ENCODE measurements around the gene MPND.

MPND gene

DNA sequence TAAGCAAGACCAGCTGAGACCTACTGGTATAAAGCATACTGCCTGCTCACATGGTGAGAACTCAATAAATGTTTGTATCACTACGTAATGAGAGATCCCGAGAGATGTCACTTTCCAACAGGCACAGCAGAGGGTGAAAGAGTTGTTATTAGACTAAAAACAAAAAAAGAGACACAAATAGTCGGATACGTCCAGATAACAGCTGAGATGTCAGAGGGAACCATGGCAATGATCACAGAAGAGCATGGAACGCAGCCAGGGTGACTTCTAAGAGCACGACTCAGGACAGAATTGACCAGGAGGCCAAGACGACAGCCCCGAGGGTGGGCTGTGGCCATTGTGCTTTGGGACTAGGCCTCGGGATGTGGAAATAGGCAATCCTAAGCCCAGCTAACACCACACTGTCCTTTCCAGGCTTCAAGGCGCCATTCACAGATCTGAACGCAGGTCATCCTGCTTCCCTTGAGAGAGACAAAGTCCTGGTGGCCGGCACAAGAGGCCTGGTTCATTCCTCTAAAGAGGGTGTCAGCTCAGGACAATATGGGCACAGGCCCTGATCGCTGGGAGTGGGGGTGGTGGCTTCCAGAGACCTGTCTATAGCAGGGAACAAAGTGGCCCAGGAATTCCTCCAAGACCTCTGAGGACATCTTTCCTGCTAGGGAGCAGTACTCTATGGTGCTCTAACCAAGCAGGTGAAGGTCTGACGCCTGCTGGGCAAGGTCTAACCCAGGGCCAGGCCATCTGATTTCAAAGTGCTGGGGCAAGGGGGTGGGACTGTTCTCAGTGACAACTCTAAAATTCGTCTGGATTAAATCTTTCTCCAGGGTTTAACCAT lies 53.8 kb downstream of the MPND start:
- Histone ChIP-seq H3K27me3 (ENCODE audit: control insufficient read depth, insufficient read depth, low read length) (no peaks in the 10 kb centered on the region), H3K9ac (ENCODE audit: low read length) (peak overlapping the region; percentile 40), H3K4me3 (ENCODE audit: low read length) (no peak overlapping the region), H3K9me3 (ENCODE audit: control insufficient read depth, low read length) (no peaks in the 10 kb centered on the region), H3K4me1 (ENCODE audit: control insufficient read depth, insufficient read depth, low read length) (no peaks in the 10 kb centered on the region), H3K36me3 (ENCODE audit: control insufficient read depth, insufficient read depth, low read length) (peaks cover 3% of the 10 kb centered on the region)

DNA sequence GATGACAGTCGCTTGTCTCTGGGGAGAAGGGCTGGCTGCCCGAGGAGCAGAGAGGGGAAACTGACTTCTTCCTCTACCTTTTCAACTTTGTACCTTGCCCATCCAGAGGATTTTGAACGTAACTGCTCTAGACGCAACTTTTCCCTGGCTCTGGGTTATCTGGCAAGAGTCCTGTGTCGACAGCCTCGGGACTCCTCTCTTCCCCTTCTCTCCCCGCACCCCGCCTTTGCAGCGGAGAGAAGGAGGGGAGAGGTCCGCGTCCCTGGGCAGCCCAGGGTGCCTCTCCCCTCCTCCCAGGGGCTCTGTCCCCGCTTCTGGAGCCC lies 56.4 kb downstream of the MPND start:
- Histone ChIP-seq H3K9ac (ENCODE audit: low read length) (peak overlapping the region; percentile 89), H3K4me3 (ENCODE audit: low read length) (peak overlapping the region; percentile 84), H3K36me3 (ENCODE audit: control insufficient read depth, insufficient read depth, low read length) (peaks cover 3% of the 10 kb centered on the region), H3K27me3 (ENCODE audit: control insufficient read depth, insufficient read depth, low read length) (no peaks in the 10 kb centered on the region), H3K4me1 (ENCODE audit: control insufficient read depth, insufficient read depth, low read length) (peaks cover 6% of the 10 kb centered on the region), H3K9me3 (ENCODE audit: control insufficient read depth, low read length) (no peaks in the 10 kb centered on the region)

DNA sequence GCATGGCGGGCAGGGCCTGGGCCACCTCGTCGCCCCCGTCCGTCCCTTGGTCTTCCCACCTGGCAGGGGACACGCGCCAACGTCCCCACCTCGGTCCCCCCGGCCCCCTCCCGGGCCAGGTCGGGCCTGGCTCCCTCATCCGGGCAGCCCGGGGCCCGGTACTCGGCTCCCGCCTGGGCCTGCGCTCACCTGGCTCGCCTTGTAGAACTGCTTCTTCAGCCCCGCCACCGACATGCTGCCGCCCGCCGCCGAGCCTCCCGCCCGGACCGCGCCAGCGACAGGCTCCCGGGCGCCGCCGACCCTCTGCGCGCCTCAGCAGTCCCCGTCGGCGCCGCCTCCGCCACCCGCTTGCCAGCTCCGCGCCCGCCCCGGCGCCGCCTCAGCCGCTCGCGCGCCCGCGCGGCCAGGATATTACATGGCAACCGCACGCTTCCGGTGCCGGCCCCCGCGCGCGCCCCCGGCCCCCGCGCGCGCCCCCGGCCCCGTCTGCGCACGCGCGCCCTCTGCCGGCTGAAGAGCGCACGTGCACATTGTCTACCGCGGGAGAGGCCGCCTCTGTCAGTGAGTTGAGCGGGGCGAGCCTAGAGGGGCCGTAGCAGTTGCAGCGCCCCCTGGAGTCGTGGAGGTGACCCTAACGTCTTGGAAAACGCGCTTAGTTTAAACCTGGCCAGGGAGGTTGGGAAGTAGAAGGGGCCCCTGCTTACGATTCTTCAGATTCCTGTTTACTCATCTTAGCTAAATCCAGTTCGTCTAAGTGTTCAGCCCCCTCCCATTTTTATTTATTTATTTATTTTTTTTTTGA lies 57.0 kb downstream of the MPND start, which contains the start of gene SH3GL1:
Gene SH3GL1 (minus strand): TSS at position 413 of the 802 bp plus-strand sequence. CDS start 179 bp downstream, at position 234.
- no peaks in the 10 kb centered on the region for H3K27me3 ChIP-seq (ENCODE audit: control insufficient read depth, insufficient read depth, low read length)
- H3K36me3 ChIP-seq (ENCODE audit: control insufficient read depth, insufficient read depth, low read length) = peaks cover 3% of the 10 kb centered on the region
- no peaks in the 10 kb centered on the region for H3K9me3 ChIP-seq (ENCODE audit: control insufficient read depth, low read length)
- H3K4me3 ChIP-seq (ENCODE audit: low read length) = peak within 1 kb of the TSS; percentile 84
- peaks cover 6% of the 10 kb centered on the region for H3K4me1 ChIP-seq (ENCODE audit: control insufficient read depth, insufficient read depth, low read length)
- H3K9ac ChIP-seq (ENCODE audit: low read length) = peak within 1 kb of the TSS; percentile 89

DNA sequence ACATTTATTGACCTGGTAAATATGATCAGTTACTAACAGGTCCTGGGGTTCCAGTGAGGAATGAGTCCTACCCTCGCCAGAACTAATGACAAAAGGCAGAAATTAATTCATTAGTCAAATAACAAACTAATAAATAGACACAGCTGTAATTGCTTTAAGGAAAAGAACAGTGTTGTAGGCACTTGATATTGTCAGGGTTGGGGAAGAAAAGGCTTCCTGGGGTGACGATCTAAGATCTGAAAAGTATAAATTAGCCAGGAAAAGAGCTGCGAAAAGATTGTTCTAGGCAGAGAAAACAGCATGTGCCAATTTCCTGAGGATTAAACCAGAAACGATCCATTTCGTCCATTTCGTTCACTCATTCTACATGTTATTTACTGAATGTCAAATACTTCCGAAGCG lies 58.4 kb downstream of the MPND start:
- Histone ChIP-seq H3K9ac (ENCODE audit: low read length) (peak overlapping the region; percentile 57), H3K4me3 (ENCODE audit: low read length) (peak overlapping the region; percentile 2), H3K36me3 (ENCODE audit: control insufficient read depth, insufficient read depth, low read length) (peaks cover under 1% of the 10 kb centered on the region), H3K27me3 (ENCODE audit: control insufficient read depth, insufficient read depth, low read length) (no peaks in the 10 kb centered on the region), H3K4me1 (ENCODE audit: control insufficient read depth, insufficient read depth, low read length) (peaks cover 6% of the 10 kb centered on the region), H3K9me3 (ENCODE audit: control insufficient read depth, low read length) (no peaks in the 10 kb centered on the region)

DNA sequence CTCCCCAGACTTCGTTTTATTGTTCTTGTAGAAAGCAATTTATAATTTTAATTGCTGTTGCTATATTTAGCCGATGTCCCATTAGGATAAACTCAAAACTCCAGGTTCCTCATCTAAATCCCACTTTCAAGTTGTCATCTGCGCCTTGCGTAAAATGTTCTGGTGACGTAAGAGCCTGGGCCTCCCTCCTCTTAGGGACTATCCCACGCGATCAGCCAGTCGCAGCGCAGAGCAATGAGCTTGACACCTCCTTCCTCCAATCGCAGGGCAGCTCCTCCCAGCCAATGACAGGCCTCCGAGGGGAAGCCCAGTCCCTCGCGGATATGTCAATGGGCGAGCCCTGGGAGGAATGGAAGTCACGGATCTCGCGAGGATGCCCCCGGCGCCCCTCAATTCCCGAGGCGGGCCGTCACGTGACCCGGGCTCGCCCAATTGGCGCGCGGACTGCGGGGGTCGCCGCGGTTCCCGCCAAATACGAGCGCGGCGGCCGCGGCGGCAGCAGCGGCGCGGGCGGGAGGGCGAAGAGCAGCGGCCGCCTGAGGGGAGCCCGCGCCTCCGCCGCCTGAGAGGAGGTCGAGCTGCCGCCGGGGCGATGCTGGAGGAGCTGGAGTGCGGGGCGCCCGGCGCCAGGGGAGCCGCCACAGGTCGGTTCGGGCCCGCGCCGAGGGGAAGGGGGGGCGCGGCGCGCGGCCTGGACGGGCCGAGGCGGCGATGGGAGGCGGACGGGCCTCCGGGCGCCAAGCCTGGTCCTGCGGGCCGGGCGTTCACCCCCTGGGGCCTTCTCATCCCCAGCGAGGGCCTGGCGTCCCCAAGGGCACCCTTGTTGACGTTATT lies 59.0 kb downstream of the MPND start, which contains the start of gene CHAF1A:
Gene CHAF1A (plus strand): TSS at position 470 of the 834 bp plus-strand sequence. CDS start 123 bp downstream, at position 593.
- H3K4me3 ChIP-seq (ENCODE audit: low read length) = peak within 1 kb of the TSS; percentile 52
- H3K27me3 ChIP-seq (ENCODE audit: control insufficient read depth, insufficient read depth, low read length) = no peaks in the 10 kb centered on the region
- no peaks in the 10 kb centered on the region for H3K9me3 ChIP-seq (ENCODE audit: control insufficient read depth, low read length)
- H3K36me3 ChIP-seq (ENCODE audit: control insufficient read depth, insufficient read depth, low read length) = no peaks in the 10 kb centered on the region
- H3K9ac ChIP-seq (ENCODE audit: low read length) = peak within 1 kb of the TSS; percentile 81
- peaks cover 6% of the 10 kb centered on the region for H3K4me1 ChIP-seq (ENCODE audit: control insufficient read depth, insufficient read depth, low read length)

DNA sequence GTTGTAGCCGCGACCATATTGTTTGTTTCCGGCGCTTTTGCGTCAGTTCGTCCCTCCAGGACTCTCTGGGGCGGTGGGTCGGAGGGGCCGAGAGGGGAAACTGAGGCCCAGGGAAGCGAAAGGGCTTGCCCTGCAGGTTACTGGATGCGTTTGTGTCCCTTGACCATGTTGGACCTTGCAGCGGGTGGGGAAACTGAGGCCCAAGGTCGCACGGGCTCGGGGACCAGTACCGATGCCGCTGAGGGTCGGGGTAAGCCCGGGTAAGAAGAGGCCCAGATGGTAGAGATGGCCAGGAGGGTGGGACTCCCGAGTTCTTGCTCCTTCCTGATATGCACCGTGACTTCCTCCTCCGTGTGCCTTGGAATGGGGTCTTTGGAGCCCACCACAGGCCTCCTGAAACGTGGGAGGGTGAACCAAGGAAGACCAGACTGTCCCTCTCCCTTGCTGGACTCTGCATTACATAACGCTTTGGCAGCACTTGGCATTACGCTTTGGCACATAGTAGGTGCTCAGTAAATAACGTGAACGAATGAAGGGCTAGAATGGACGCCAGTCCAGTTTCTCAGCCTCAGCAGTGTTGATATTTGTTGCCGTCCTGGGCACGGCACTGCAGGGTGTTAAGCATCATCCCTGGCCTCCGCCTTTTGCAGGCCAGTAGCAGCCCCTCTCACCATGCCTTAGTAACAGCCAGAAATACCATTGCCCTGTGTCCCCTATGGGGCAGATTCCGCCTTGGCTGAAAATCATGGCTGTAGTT lies 59.8 kb downstream of the MPND start:
- Histone ChIP-seq H3K4me3 (ENCODE audit: low read length) (peak overlapping the region; percentile 52), H3K9ac (ENCODE audit: low read length) (peak overlapping the region; percentile 81), H3K27me3 (ENCODE audit: control insufficient read depth, insufficient read depth, low read length) (no peaks in the 10 kb centered on the region), H3K4me1 (ENCODE audit: control insufficient read depth, insufficient read depth, low read length) (peaks cover 6% of the 10 kb centered on the region), H3K9me3 (ENCODE audit: control insufficient read depth, low read length) (no peaks in the 10 kb centered on the region), H3K36me3 (ENCODE audit: control insufficient read depth, insufficient read depth, low read length) (no peaks in the 10 kb centered on the region)

DNA sequence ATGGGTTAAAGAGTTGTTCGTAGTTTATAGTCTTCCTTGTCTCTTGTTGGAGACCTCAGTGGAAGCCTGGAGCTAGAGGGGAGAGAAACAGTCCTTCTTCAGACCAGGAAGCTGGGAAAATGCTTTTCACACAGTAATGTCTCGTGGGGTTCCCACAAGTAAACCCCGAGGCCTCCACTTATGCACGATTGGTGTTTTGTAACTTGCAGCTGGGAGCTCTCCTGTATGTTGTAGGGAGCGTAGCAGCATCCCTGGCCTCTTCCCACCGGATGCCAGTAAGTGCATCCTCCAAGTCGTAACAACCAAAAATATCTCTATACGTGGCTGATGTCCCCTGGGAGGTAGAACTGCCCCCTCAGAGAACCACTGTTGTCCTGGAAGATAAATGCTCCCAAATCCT lies 62.6 kb downstream of the MPND start:
- H3K4me3 ChIP-seq (ENCODE audit: low read length) = no peak overlapping the region
- no peak overlapping the region for H3K9ac ChIP-seq (ENCODE audit: low read length)
- peaks cover 6% of the 10 kb centered on the region for H3K4me1 ChIP-seq (ENCODE audit: control insufficient read depth, insufficient read depth, low read length)
- no peaks in the 10 kb centered on the region for H3K27me3 ChIP-seq (ENCODE audit: control insufficient read depth, insufficient read depth, low read length)
- no peaks in the 10 kb centered on the region for H3K36me3 ChIP-seq (ENCODE audit: control insufficient read depth, insufficient read depth, low read length)
- no peaks in the 10 kb centered on the region for H3K9me3 ChIP-seq (ENCODE audit: control insufficient read depth, low read length)

DNA sequence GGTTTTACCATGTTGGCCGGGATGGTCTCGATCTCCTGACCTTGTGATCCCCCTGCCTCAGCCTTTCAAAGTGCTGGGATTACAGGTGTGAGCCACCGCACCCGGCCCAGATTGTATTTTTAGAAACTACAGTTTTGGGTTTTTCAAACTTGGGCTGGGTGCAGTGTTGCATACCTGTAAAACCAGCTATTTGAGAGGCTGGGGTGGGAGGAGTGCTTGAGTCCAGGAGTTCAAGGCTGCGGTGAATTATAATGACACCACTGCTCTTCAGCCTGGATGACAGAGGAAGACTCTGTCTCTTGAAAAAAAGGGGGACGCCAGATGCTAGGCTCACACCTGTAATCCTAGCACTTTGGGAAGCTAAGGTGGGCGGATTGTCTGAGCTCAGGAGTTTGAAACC lies 63.3 kb downstream of the MPND start:
- Histone ChIP-seq H3K27me3 (ENCODE audit: control insufficient read depth, insufficient read depth, low read length) (no peaks in the 10 kb centered on the region), H3K9ac (ENCODE audit: low read length) (no peak overlapping the region), H3K36me3 (ENCODE audit: control insufficient read depth, insufficient read depth, low read length) (no peaks in the 10 kb centered on the region), H3K4me3 (ENCODE audit: low read length) (no peak overlapping the region), H3K4me1 (ENCODE audit: control insufficient read depth, insufficient read depth, low read length) (peaks cover 6% of the 10 kb centered on the region), H3K9me3 (ENCODE audit: control insufficient read depth, low read length) (no peaks in the 10 kb centered on the region)

DNA sequence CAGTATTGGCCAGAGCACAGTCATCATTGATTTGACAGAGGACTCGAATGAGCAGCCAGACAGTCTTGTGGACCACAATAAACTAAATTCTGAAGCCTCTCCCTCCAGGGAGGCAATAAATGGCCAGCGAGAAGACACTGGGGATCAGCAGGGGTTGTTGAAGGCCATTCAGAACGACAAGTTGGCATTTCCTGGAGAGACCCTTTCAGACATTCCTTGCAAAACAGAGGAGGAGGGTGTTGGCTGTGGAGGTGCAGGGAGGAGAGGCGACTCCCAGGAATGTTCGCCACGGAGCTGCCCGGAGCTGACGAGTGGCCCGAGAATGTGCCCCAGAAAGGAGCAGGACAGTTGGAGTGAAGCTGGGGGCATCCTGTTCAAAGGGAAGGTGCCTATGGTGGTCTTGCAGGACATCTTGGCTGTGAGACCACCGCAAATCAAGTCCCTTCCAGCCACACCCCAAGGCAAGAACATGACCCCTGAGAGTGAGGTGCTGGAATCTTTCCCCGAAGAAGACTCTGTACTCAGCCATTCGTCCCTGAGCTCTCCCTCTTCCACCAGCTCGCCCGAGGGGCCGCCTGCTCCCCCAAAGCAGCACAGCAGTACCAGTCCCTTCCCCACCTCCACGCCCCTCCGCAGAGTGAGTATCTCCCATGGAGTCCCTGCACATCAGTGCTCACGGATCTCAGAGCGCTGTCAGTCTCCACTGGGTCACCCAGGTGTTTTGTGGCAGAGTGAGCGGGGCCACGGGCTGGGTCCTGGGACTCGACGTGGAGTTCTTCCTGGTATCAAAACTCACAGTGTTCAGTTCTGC lies 66.0 kb downstream of the MPND start:
- no peak overlapping the region for H3K9ac ChIP-seq (ENCODE audit: low read length)
- H3K27me3 ChIP-seq (ENCODE audit: control insufficient read depth, insufficient read depth, low read length) = no peaks in the 10 kb centered on the region
- H3K36me3 ChIP-seq (ENCODE audit: control insufficient read depth, insufficient read depth, low read length) = no peaks in the 10 kb centered on the region

More for the DNA sequence above, 66.0 kb downstream of the MPND start:
- Histone ChIP-seq H3K4me1 (ENCODE audit: control insufficient read depth, insufficient read depth, low read length) (no peaks in the 10 kb centered on the region), H3K9me3 (ENCODE audit: control insufficient read depth, low read length) (no peaks in the 10 kb centered on the region), H3K4me3 (ENCODE audit: low read length) (no peak overlapping the region)
